GM18870 (cell line): ENCODE measurements around the gene OR5D13.

ENCODE experiments used
- ATAC-seq: cut with Tn5 transposase; IDR thresholded peaks from one replicate; pipeline ENCODE4 v1.9.1; 2021; ENCODE audit warnings: moderate library complexity; ENCODE audit not compliant: unreplicated experiment

OR5D13 gene, protein sequence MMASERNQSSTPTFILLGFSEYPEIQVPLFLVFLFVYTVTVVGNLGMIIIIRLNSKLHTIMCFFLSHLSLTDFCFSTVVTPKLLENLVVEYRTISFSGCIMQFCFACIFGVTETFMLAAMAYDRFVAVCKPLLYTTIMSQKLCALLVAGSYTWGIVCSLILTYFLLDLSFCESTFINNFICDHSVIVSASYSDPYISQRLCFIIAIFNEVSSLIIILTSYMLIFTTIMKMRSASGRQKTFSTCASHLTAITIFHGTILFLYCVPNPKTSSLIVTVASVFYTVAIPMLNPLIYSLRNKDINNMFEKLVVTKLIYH

DNA sequence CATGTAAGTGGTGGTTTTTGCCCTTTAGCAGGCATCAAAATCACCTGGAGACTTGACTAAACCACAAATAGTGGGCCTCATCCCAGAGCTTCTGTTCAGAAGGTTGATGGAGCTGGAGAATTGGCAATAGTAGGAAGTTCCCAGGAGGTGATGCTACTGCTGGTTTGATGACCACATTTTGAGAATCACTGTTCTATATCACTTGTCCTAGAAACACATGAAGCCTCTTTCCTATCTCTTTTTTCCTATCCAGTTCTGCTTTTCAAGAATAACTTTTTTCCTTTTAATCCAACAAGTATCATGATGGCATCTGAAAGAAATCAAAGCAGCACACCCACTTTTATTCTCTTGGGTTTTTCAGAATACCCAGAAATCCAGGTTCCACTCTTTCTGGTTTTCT is at the start of gene OR5D13:
OR5D13 (plus strand) TSS at position 301 of the 400 bp plus-strand sequence; CDS start at position 301, 0 bp downstream.
- no peak for ATAC-seq

DNA sequence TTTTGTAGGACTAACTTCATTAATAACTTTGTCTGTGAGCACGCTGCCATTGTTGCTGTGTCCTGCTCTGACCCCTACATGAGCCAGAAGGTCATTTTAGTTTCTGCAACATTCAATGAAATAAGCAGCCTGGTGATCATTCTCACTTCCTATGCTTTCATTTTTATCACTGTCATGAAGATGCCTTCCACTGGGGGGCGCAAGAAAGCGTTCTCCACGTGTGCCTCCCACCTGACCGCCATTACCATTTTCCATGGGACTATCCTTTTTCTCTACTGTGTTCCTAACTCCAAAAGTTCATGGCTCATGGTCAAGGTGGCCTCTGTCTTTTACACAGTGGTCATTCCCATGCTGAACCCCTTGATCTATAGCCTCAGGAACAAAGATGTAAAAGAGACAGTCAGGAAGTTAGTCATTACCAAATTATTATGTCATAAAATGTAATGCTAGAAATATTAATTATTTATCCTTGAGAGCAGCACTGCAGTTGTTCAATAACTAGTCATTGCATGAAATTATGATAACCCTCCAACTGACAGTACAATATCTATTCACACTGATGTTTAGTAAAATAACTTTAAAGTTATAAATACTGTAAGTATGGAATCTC is 46.4 kb upstream of the OR5D13 start:
- ATAC-seq, result no peak

- no peak for ATAC-seq
These were observed 40.3 kb upstream of the OR5D13 start for GRCh38 chr11:55732936-55733335.

GRCh38 chr11:55791606-55792005 is 18.4 kb downstream of the OR5D13 start:
- no peak for ATAC-seq

DNA sequence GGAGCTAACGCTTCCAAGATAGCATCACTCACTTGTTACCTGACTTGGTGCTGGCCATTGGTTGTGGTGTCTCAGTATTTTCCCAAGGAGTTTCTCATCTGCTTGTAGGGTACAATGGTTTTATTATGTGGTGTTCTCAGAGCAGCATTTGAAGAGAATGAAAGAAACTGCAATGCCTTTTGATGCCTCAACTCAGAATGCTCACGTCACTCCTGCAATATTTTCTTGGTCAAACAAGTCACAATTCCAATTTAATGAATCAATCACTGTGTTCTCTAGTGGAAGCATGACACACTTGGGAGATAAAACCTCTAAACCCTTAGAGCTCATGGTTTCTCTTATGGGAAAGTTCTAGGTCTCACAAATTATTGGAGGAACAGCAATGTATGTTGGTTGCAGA is 20.1 kb downstream of the OR5D13 start:
- ATAC-seq, result no peak

- no peak for ATAC-seq
These were observed 22.0 kb downstream of the OR5D13 start, which contains the start of gene OR5D14 for GRCh38 chr11:55795256-55795655. OR5D14 (plus strand) TSS chr11:55795556; CDS start chr11:55795556, 0 bp downstream.

- ATAC-seq, result no peak
These were observed 33.0 kb downstream of the OR5D13 start for GRCh38 chr11:55806248-55806647.

DNA sequence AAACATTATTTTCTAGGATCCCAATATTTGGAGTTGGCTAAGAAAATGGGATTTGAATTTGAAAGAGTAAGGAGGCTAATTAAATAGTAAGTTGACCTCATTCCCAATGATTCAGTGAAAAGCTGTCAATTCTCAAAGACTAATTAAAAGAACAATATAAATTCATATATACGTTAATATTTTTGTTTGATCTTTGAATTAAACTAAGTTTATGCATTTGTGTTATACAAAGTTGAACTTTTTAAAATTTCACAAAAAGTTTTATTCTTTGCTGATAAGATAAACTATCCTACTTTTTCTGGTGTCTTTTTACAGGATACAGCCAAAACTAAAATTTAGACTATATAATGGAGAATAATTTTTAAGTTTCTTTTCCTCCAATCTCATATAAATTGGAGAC is 37.8 kb downstream of the OR5D13 start, which contains the start of gene OR5L1:
OR5L1 (plus strand) TSS at position 301 of the 400 bp plus-strand sequence. CDS start 100 bp downstream, outside the sequence.
- no peak for ATAC-seq

DNA sequence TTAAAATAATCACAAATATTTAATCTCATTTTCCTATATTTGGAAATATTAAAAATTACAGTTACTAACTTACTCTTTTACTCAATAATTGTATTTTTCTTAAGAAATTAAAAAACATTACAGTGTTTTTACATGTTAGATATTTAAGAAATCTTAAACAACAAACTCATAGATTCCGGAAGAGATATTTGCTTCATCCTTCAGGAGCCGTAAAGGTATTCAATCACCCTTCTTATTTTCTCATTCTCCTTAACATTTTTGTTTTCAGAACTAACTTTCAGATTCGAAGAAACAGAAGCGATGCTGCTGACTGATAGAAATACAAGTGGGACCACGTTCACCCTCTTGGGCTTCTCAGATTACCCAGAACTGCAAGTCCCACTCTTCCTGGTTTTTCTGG is 46.1 kb downstream of the OR5D13 start, which contains the start of gene OR5D18:
OR5D18 (plus strand) TSS at position 301 of the 400 bp plus-strand sequence; CDS start at position 301, 0 bp downstream.
- no peak for ATAC-seq
